ENCODE results near the gene ANKS1B.

Gene ANKS1B

GRCh38 chr12:98816720-98817119, 1168.0 kb downstream of the ANKS1B start:
- DNase-seq (ENCODE audit: low read depth), result no peak

GRCh38 chr12:98814254-98814653, 1170.5 kb downstream of the ANKS1B start:
- DNase-seq (ENCODE audit: low read depth), result no peak

GRCh38 chr12:98812225-98812624, 1172.5 kb downstream of the ANKS1B start:
- DNase-seq (ENCODE audit: low read depth), result no peak

GRCh38 chr12:98808243-98808875, 1176.4 kb downstream of the ANKS1B start:
- DNase-seq (ENCODE audit: low read depth), result no peak

GRCh38 chr12:98807187-98807586, 1177.5 kb downstream of the ANKS1B start:
- no peak for DNase-seq (ENCODE audit: low read depth)

- DNase-seq (ENCODE audit: low read depth), result no peak
Measured at GRCh38 chr12:98803468-98804209, 1181.1 kb downstream of the ANKS1B start.

GRCh38 chr12:98799822-98800221, 1184.9 kb downstream of the ANKS1B start:
- DNase-seq (ENCODE audit: low read depth), result no peak

- no peak for DNase-seq (ENCODE audit: low read depth)
Measured at GRCh38 chr12:98799146-98799810, 1185.5 kb downstream of the ANKS1B start.

- DNase-seq (ENCODE audit: low read depth), result no peak
Measured at GRCh38 chr12:98797200-98797599, 1187.5 kb downstream of the ANKS1B start.

GRCh38 chr12:98796745-98797144, 1188.0 kb downstream of the ANKS1B start:
- DNase-seq (ENCODE audit: low read depth), result no peak

- DNase-seq (ENCODE audit: low read depth), result no peak
Measured at GRCh38 chr12:98793121-98793520, 1191.6 kb downstream of the ANKS1B start.

- DNase-seq (ENCODE audit: low read depth), result no peak
Measured at GRCh38 chr12:98791406-98791805, 1193.3 kb downstream of the ANKS1B start.

- DNase-seq (ENCODE audit: low read depth), result no peak
Measured at GRCh38 chr12:98788396-98788795, 1196.3 kb downstream of the ANKS1B start.

- DNase-seq (ENCODE audit: low read depth), result no peak
Measured at GRCh38 chr12:98786653-98787052, 1198.1 kb downstream of the ANKS1B start.

- DNase-seq (ENCODE audit: low read depth), result no peak
Measured at GRCh38 chr12:98783420-98783819, 1201.3 kb downstream of the ANKS1B start.

GRCh38 chr12:98780261-98780660, 1204.5 kb downstream of the ANKS1B start:
- no peak for DNase-seq (ENCODE audit: low read depth)

GRCh38 chr12:98772818-98773217, 1211.9 kb downstream of the ANKS1B start:
- DNase-seq (ENCODE audit: low read depth), result no peak

GRCh38 chr12:98771811-98772752, 1212.7 kb downstream of the ANKS1B start:
- no peak for DNase-seq (ENCODE audit: low read depth)

GRCh38 chr12:98770230-98770629, 1214.5 kb downstream of the ANKS1B start:
- DNase-seq (ENCODE audit: low read depth), result no peak

GRCh38 chr12:98769068-98769467, 1215.7 kb downstream of the ANKS1B start:
- no peak for DNase-seq (ENCODE audit: low read depth)

GRCh38 chr12:98767248-98767647, 1217.5 kb downstream of the ANKS1B start:
- no peak for DNase-seq (ENCODE audit: low read depth)

GRCh38 chr12:98763656-98764055, 1221.1 kb downstream of the ANKS1B start:
- no peak for DNase-seq (ENCODE audit: low read depth)
